DND-41 (cell line): ENCODE results near the gene DEF6.

ENCODE experiments used
- ATAC-seq: fragments of 200-7000 bp; cut with Tn5 transposase; 3 replicates; pipeline ENCODE4 v1.9.1; 2021; ENCODE audit warnings: low read depth; ENCODE audit not compliant: insufficient read depth
- DNase-seq: peaks from one replicate; pipeline ENCODE4 v3.0.0-alpha.2; 2020
- H2AFZ ChIP-seq: 2 replicates; pipeline ENCODE4 v1.6.0; 2012; ENCODE audit warnings: low read depth, low read length
- H3K27ac ChIP-seq: 2 replicates; pipeline ENCODE4 v1.5.1; 2012; ENCODE audit warnings: low read length, inconsistent platforms
- H3K27me3 ChIP-seq: fragments of 200-600 bp; sonication (generic); 2 replicates; pipeline ENCODE4 v1.6.0; 2012; ENCODE audit warnings: low read length, mild to moderate bottlenecking, inconsistent platforms; ENCODE audit not compliant: insufficient read depth, poor library complexity
- H3K36me3 ChIP-seq: 2 replicates; pipeline ENCODE4 v1.5.1; 2012; ENCODE audit warnings: low read length, inconsistent platforms; ENCODE audit not compliant: insufficient read depth
- H3K4me1 ChIP-seq: 2 replicates; pipeline ENCODE4 v1.5.1; 2012; ENCODE audit warnings: mild to moderate bottlenecking, low read length; ENCODE audit not compliant: insufficient read depth
- H3K4me2 ChIP-seq: 2 replicates; pipeline ENCODE4 v1.6.0; 2012; ENCODE audit warnings: mild to moderate bottlenecking, moderate library complexity, low read length, inconsistent platforms; ENCODE audit not compliant: insufficient read depth
- H3K4me3 ChIP-seq, 2 experiments: fragments of 200-600 bp in 1 of 2; shearing (Covaris generic) in 1 of 2; 2 replicates each; pipeline ENCODE4 v1.5.1; 2012 to 2016; ENCODE audit warnings: inconsistent platforms in 2 of 2, low read length in 2 of 2, mild to moderate bottlenecking in 2 of 2, low read depth in 1 of 2, moderate library complexity in 1 of 2
- H3K79me2 ChIP-seq: 2 replicates; pipeline ENCODE4 v1.6.0; 2012; ENCODE audit warnings: low read length, inconsistent platforms; ENCODE audit not compliant: insufficient read depth
- H3K9ac ChIP-seq: 2 replicates; pipeline ENCODE4 v1.6.0; 2012; ENCODE audit warnings: low read depth, mild to moderate bottlenecking, inconsistent platforms, low read length, moderate library complexity
- H3K9me3 ChIP-seq: 2 replicates; pipeline ENCODE4 v1.5.1; 2012; ENCODE audit warnings: low read length, moderate library complexity, mild to moderate bottlenecking, inconsistent platforms; ENCODE audit not compliant: insufficient read depth, severe bottlenecking
- H4K20me1 ChIP-seq: 2 replicates; pipeline ENCODE4 v1.6.0; 2012; ENCODE audit warnings: low read length; ENCODE audit not compliant: insufficient read depth
- CTCF ChIP-seq: IDR thresholded peaks from 2 replicates; pipeline ENCODE4 v1.5.1; 2012; ENCODE audit warnings: borderline replicate concordance, low read length, moderate library complexity, mild to moderate bottlenecking; ENCODE audit not compliant: poor library complexity, severe bottlenecking; ENCODE audit errors: extremely low read depth
- EZH2 ChIP-seq: IDR thresholded peaks from 3 replicates; pipeline ENCODE4 v1.6.1; 2012; ENCODE audit warnings: borderline replicate concordance, low read depth, mild to moderate bottlenecking, moderate library complexity, low read length, inconsistent platforms; ENCODE audit not compliant: severe bottlenecking

The DEF6 gene

GRCh38 chr6:35367646-35368037 lies 70.0 kb downstream of the DEF6 start:
- Histone ChIP-seq H3K79me2 (peaks cover 6% of the 10 kb centered on the region; the same call in 1 of the 2 replicates), H3K27me3 (no peaks in the 10 kb centered on the region), H3K27ac (no peak overlapping the region), H3K9me3 (no peaks in the 10 kb centered on the region), H3K9ac (no peak overlapping the region), H3K4me2 (no peak overlapping the region), H2AFZ (no peak overlapping the region), H3K4me1 (peaks cover 40% of the 10 kb centered on the region), H3K36me3 (no peaks in the 10 kb centered on the region), H4K20me1 (peaks cover 9% of the 10 kb centered on the region; the same call in 1 of the 2 replicates), H3K4me3 (no peak overlapping the region)
- ATAC-seq, result no peak
- TF ChIP-seq CTCF (no peak), EZH2 (no peak)
- DNase-seq, result no peak

- peak; percentile 16 for DNase-seq
- H2AFZ ChIP-seq, result no peak overlapping the region
- peaks cover 40% of the 10 kb centered on the region for H3K4me1 ChIP-seq
- no peaks in the 10 kb centered on the region for H3K9me3 ChIP-seq
- no peaks in the 10 kb centered on the region for H3K27me3 ChIP-seq
- no peak overlapping the region for H3K4me3 ChIP-seq
- H3K27ac ChIP-seq, result no peak overlapping the region
- no peak for TF ChIP-seq CTCF
- TF ChIP-seq EZH2, result no peak
- peaks cover 6% of the 10 kb centered on the region; the same call in 1 of the 2 replicates for H3K79me2 ChIP-seq
- H4K20me1 ChIP-seq, result 0 out of 2 replicates have a peak, but pooled peaks cover 5% of the 10 kb centered on the region
- no peak overlapping the region for H3K4me2 ChIP-seq
- ATAC-seq, result peak; percentile 44
- no peaks in the 10 kb centered on the region for H3K36me3 ChIP-seq
- no peak overlapping the region for H3K9ac ChIP-seq
Measured at GRCh38 chr6:35368038-35368887, 70.6 kb downstream of the DEF6 start.

- TF ChIP-seq CTCF, result no peak
- TF ChIP-seq EZH2, result no peak
- H3K4me3 ChIP-seq, result no peak overlapping the region
- peak; percentile 63 for DNase-seq
- peaks cover 6% of the 10 kb centered on the region; the same call in 1 of the 2 replicates for H3K79me2 ChIP-seq
- H3K9me3 ChIP-seq, result no peaks in the 10 kb centered on the region
- H3K27ac ChIP-seq, result peak overlapping the region; percentile 61
- ATAC-seq, result peak; percentile 81
- peak overlapping the region; percentile 16; the same call in 1 of the 2 replicates for H3K9ac ChIP-seq
- H3K36me3 ChIP-seq, result no peaks in the 10 kb centered on the region
- no peaks in the 10 kb centered on the region for H3K27me3 ChIP-seq
- 0 out of 2 replicates have a peak, but pooled peaks cover 5% of the 10 kb centered on the region for H4K20me1 ChIP-seq
- peak overlapping the region; percentile 47 for H3K4me2 ChIP-seq
- H3K4me1 ChIP-seq, result peaks cover 40% of the 10 kb centered on the region
- no peak overlapping the region for H2AFZ ChIP-seq
Measured at GRCh38 chr6:35370124-35370741, 72.6 kb downstream of the DEF6 start.
